ENCODE results near the gene MOCS3.

DNA sequence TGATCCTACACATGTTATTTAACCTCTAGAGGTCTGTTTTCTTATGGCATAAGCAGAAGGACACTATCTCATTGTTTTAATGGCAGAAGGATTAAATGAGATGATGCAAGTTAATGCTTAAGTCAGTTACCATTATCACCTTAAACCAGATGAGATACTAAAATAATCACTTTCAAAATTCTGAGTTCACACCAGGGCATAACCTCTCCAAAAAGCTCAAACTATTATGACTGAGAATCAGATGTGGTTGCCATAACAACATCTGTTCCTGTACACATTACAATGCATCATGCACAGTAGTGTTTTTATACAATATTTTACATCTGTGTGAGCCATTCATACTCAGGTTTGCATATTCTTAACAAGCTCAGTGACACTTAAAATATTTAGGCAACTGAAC is 37.6 kb upstream of the MOCS3 start:
- TF ChIP-seq, protein P1, sequence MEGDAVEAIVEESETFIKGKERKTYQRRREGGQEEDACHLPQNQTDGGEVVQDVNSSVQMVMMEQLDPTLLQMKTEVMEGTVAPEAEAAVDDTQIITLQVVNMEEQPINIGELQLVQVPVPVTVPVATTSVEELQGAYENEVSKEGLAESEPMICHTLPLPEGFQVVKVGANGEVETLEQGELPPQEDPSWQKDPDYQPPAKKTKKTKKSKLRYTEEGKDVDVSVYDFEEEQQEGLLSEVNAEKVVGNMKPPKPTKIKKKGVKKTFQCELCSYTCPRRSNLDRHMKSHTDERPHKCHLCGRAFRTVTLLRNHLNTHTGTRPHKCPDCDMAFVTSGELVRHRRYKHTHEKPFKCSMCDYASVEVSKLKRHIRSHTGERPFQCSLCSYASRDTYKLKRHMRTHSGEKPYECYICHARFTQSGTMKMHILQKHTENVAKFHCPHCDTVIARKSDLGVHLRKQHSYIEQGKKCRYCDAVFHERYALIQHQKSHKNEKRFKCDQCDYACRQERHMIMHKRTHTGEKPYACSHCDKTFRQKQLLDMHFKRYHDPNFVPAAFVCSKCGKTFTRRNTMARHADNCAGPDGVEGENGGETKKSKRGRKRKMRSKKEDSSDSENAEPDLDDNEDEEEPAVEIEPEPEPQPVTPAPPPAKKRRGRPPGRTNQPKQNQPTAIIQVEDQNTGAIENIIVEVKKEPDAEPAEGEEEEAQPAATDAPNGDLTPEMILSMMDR (IDR thresholded peaks at IDR 0.05) = no peak
- TF ChIP-seq EZH2phosphoT487 (IDR thresholded peaks at IDR 0.05) = no peak

Measured in neural progenitor cell (in vitro differentiated cells).